Stimulated activated CD8-positive, alpha-beta memory T cell treated with anti-CD3 and anti-CD28 coated beads, Interleukin-4, amount 100 ng/mL, for 24 hours (primary cell): ENCODE data around the gene FNBP1.
"Not testable (repeated sequence)": the region's sequence is repeated elsewhere in the genome, so short reads cannot be mapped to it uniquely, and the experiment has no call there.

Experiments
- DNase-seq: peaks from one replicate; pipeline ENCODE4 v3.0.0-alpha.2; 2020; ENCODE audit warnings: low read depth

FNBP1 gene

GRCh38 chr9:130021842-130022241, 21.1 kb downstream of the FNBP1 start:
- not testable (repeated sequence) for DNase-seq

- DNase-seq = no peak
These were observed 21.9 kb downstream of the FNBP1 start for GRCh38 chr9:130021123-130021522.

- DNase-seq = no peak
These were observed 22.4 kb downstream of the FNBP1 start for GRCh38 chr9:130020618-130021017.

- no peak for DNase-seq
These were observed 24.7 kb downstream of the FNBP1 start for GRCh38 chr9:130018265-130018664.

- not testable (repeated sequence) for DNase-seq
These were observed 25.5 kb downstream of the FNBP1 start for GRCh38 chr9:130017510-130017909.

- no peak for DNase-seq
These were observed 25.9 kb downstream of the FNBP1 start for GRCh38 chr9:130017076-130017475.

GRCh38 chr9:130015353-130016019, 27.5 kb downstream of the FNBP1 start:
- no peak for DNase-seq

GRCh38 chr9:130013326-130013725, 29.7 kb downstream of the FNBP1 start:
- DNase-seq = no peak

GRCh38 chr9:130010151-130010988, 32.6 kb downstream of the FNBP1 start:
- DNase-seq = no peak

- DNase-seq = not testable (repeated sequence)
These were observed 33.4 kb downstream of the FNBP1 start for GRCh38 chr9:130009546-130009945.

GRCh38 chr9:130008538-130008937, 34.5 kb downstream of the FNBP1 start:
- no peak for DNase-seq

GRCh38 chr9:130006952-130007351, 36.0 kb downstream of the FNBP1 start:
- DNase-seq = not testable (repeated sequence)

GRCh38 chr9:130003943-130004552, 38.9 kb downstream of the FNBP1 start:
- DNase-seq = no peak

GRCh38 chr9:130002320-130002719, 40.7 kb downstream of the FNBP1 start:
- no peak for DNase-seq

- DNase-seq = no peak
These were observed 41.8 kb downstream of the FNBP1 start for GRCh38 chr9:130001190-130001589.

GRCh38 chr9:129999141-129999510, 43.9 kb downstream of the FNBP1 start:
- no peak for DNase-seq

- DNase-seq = no peak
These were observed 44.4 kb downstream of the FNBP1 start for GRCh38 chr9:129998491-129999140.

GRCh38 chr9:129997706-129998105, 45.3 kb downstream of the FNBP1 start:
- DNase-seq = not testable (repeated sequence)

- DNase-seq = no peak
These were observed 46.7 kb downstream of the FNBP1 start for GRCh38 chr9:129996161-129996830.

GRCh38 chr9:129995409-129996160, 47.4 kb downstream of the FNBP1 start:
- DNase-seq = no peak

GRCh38 chr9:129994882-129995281, 48.1 kb downstream of the FNBP1 start:
- DNase-seq = no peak
